Measurements from ENCODE around the gene DNAAF5. TPM values are rescaled to one million over a fixed set of nuclear protein-coding genes. Genes with fewer than 3 reads are reported as not detected.

The DNAAF5 gene
- total and polyA plus RNA-seq, 2 donors (not counting 1 experiment from before 2014, with no cell fraction given), result 13.1 to 14.2 TPM

GRCh38 chr7:820341-820740 is 93.8 kb downstream of the DNAAF5 start:
- Histone ChIP-seq H3K9me3 (ENCODE audit: control insufficient read depth, insufficient read depth, low read depth, low read length) (no peaks in the 10 kb centered on the region), H3K79me2 (ENCODE audit: control insufficient read depth, insufficient read depth, low read length) (peaks cover 81% of the 10 kb centered on the region), H3K27me3 (ENCODE audit: control insufficient read depth, insufficient read depth, low read length) (no peaks in the 10 kb centered on the region), H2AFZ (ENCODE audit: low read length) (no peak overlapping the region), H3K27ac (ENCODE audit: insufficient read depth, low read length) (no peak overlapping the region), H3K9ac (ENCODE audit: insufficient read depth, low read length) (no peak overlapping the region), H3K4me1 (ENCODE audit: control insufficient read depth, extremely low read depth, insufficient read depth, low read length) (peaks cover 13% of the 10 kb centered on the region), H3K4me3 (replicated peaks in 1 of 4; ENCODE audit: control extremely low read depth in 1 of 4, insufficient read depth in 1 of 4, low read depth in 3 of 4, low read length in 4 of 4) (no peak overlapping the region), H4K20me1 (ENCODE audit: control insufficient read depth, extremely low read depth, insufficient read depth, low read length) (peaks cover 3% of the 10 kb centered on the region), H3K4me2 (ENCODE audit: extremely low read depth, insufficient read depth, low read length) (no peak overlapping the region), H3K36me3 (ENCODE audit: control insufficient read depth, insufficient read depth, low read length) (peaks cover 8% of the 10 kb centered on the region)
- TF ChIP-seq, protein P1, sequence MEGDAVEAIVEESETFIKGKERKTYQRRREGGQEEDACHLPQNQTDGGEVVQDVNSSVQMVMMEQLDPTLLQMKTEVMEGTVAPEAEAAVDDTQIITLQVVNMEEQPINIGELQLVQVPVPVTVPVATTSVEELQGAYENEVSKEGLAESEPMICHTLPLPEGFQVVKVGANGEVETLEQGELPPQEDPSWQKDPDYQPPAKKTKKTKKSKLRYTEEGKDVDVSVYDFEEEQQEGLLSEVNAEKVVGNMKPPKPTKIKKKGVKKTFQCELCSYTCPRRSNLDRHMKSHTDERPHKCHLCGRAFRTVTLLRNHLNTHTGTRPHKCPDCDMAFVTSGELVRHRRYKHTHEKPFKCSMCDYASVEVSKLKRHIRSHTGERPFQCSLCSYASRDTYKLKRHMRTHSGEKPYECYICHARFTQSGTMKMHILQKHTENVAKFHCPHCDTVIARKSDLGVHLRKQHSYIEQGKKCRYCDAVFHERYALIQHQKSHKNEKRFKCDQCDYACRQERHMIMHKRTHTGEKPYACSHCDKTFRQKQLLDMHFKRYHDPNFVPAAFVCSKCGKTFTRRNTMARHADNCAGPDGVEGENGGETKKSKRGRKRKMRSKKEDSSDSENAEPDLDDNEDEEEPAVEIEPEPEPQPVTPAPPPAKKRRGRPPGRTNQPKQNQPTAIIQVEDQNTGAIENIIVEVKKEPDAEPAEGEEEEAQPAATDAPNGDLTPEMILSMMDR (conservative IDR thresholded peaks at IDR 0.05 in 1 of 2, IDR thresholded peaks at IDR 0.05 in 1 of 2; ENCODE audit: low read depth in 1 of 2, low read length in 2 of 2), result no peak
- TF ChIP-seq EZH2 (IDR thresholded peaks at IDR 0.05; ENCODE audit: low read length, missing control alignments), result no peak
- DNase-seq (ENCODE audit: low read depth in 2 of 2), result no peak

- peak in 1 of 2 donors; percentile 4 for DNase-seq (ENCODE audit: low read depth in 2 of 2)
- H3K27ac ChIP-seq (ENCODE audit: insufficient read depth, low read length), result no peak overlapping the region
- peaks cover 91% of the 10 kb centered on the region for H3K79me2 ChIP-seq (ENCODE audit: control insufficient read depth, insufficient read depth, low read length)
- H3K4me3 ChIP-seq (replicated peaks in 1 of 4; ENCODE audit: control extremely low read depth in 1 of 4, insufficient read depth in 1 of 4, low read depth in 3 of 4, low read length in 4 of 4), result no peak overlapping the region
- no peak overlapping the region for H3K4me2 ChIP-seq (ENCODE audit: extremely low read depth, insufficient read depth, low read length)
- peaks cover 3% of the 10 kb centered on the region for H4K20me1 ChIP-seq (ENCODE audit: control insufficient read depth, extremely low read depth, insufficient read depth, low read length)
- peaks cover 8% of the 10 kb centered on the region for H3K36me3 ChIP-seq (ENCODE audit: control insufficient read depth, insufficient read depth, low read length)
- H3K9ac ChIP-seq (ENCODE audit: insufficient read depth, low read length), result no peak overlapping the region
- no peak overlapping the region for H2AFZ ChIP-seq (ENCODE audit: low read length)
- TF ChIP-seq, protein P1 (conservative IDR thresholded peaks at IDR 0.05 in 1 of 2, IDR thresholded peaks at IDR 0.05 in 1 of 2; ENCODE audit: low read depth in 1 of 2, low read length in 2 of 2), result no peak
- TF ChIP-seq EZH2 (IDR thresholded peaks at IDR 0.05; ENCODE audit: low read length, missing control alignments), result no peak
- peaks cover 22% of the 10 kb centered on the region for H3K4me1 ChIP-seq (ENCODE audit: control insufficient read depth, extremely low read depth, insufficient read depth, low read length)
- H3K9me3 ChIP-seq (ENCODE audit: control insufficient read depth, insufficient read depth, low read depth, low read length), result no peaks in the 10 kb centered on the region
- no peaks in the 10 kb centered on the region for H3K27me3 ChIP-seq (ENCODE audit: control insufficient read depth, insufficient read depth, low read length)
Measured at GRCh38 chr7:821688-822087, 95.2 kb downstream of the DNAAF5 start.

DNA sequence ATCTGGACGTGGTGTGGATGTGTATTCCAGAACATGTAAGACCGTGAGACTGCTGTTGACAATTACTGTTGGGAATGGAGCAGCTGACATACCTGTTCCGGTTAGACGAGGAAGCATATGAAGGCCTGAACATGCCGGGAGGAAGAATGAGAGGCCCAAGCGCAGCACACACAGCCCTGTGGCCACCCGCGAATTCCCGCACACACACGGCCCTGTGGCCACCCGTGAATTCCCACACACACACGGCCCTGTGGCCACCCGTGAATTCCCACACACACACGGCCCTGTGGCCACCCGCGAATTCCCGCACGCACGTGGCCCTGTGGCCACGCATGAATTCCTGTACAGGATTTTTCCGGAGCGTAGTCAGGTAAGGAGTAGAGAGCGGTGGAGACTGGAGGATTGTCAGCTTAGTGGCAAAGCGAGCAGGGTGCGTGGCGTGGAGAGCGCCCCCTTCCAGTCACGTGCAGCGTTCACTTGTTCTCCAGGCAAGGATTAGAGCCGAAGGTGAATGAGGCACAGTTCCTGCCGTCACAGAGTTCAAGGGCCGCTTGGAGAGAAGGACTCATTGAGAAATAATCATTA is 96.3 kb downstream of the DNAAF5 start:
- Histone ChIP-seq H3K9me3 (ENCODE audit: control insufficient read depth, insufficient read depth, low read depth, low read length) (no peaks in the 10 kb centered on the region), H2AFZ (ENCODE audit: low read length) (no peak overlapping the region), H3K27ac (ENCODE audit: insufficient read depth, low read length) (peak overlapping the region; percentile 12), H3K4me1 (ENCODE audit: control insufficient read depth, extremely low read depth, insufficient read depth, low read length) (peaks cover 22% of the 10 kb centered on the region), H3K27me3 (ENCODE audit: control insufficient read depth, insufficient read depth, low read length) (no peaks in the 10 kb centered on the region), H3K4me2 (ENCODE audit: extremely low read depth, insufficient read depth, low read length) (no peak overlapping the region), H3K79me2 (ENCODE audit: control insufficient read depth, insufficient read depth, low read length) (peaks cover 90% of the 10 kb centered on the region), H3K9ac (ENCODE audit: insufficient read depth, low read length) (no peak overlapping the region), H4K20me1 (ENCODE audit: control insufficient read depth, extremely low read depth, insufficient read depth, low read length) (peaks cover 3% of the 10 kb centered on the region), H3K36me3 (ENCODE audit: control insufficient read depth, insufficient read depth, low read length) (peaks cover 8% of the 10 kb centered on the region), H3K4me3 (replicated peaks in 1 of 4; ENCODE audit: control extremely low read depth in 1 of 4, insufficient read depth in 1 of 4, low read depth in 3 of 4, low read length in 4 of 4) (no peak overlapping the region)
- TF ChIP-seq, protein P1 (conservative IDR thresholded peaks at IDR 0.05 in 1 of 2, IDR thresholded peaks at IDR 0.05 in 1 of 2; ENCODE audit: low read depth in 1 of 2, low read length in 2 of 2), result no peak
- no peak for TF ChIP-seq EZH2 (IDR thresholded peaks at IDR 0.05; ENCODE audit: low read length, missing control alignments)
- no peak for DNase-seq (ENCODE audit: low read depth in 2 of 2)

Measured in fibroblast of lung (primary cell).